Panc1 (cell line): Measurements from ENCODE around the gene SMC3.
"Not testable (repeated sequence)": the region's sequence is repeated elsewhere in the genome, so short reads cannot be mapped to it uniquely, and the experiment has no call there.

Source experiments
- POLR2AphosphoS5 ChIP-seq: IDR thresholded peaks from 2 replicates; pipeline ENCODE4 v1.6.1; 2012; ENCODE audit warnings: mild to moderate bottlenecking, low read depth, low read length, moderate library complexity
- TF ChIP-seq, protein P1 (sequence below): fragments of 450-650 bp; IDR thresholded peaks from 2 replicates; pipeline ENCODE4 v1.5.1; 2017; ENCODE audit warnings: mild to moderate bottlenecking

DNA sequence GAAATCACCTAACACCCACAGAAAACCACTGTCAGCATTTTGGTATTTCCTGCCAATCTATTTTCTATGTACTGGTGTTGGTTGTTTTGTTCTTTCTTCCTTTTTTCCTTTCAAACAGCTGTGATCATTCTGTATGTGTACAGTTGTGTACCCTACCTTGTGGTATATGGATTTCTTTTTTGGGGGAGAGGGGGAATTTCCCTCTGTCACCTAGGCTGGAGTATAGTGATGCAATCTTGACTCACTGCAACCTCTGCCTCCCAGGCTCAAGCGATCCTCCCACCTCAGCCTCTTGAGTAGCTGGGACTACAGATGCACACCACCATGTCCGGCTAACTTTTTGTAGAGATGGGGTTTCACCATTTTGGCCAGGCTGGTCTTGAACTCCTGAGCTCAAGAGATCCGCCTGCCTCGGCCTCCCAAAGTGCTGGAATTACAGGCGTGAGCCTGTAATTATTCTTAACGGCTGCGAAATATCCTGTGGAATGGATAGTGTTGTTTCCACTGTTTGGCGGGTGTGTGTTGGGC, 38.4 kb upstream of the SMC3 start:
- TF ChIP-seq, protein P1, sequence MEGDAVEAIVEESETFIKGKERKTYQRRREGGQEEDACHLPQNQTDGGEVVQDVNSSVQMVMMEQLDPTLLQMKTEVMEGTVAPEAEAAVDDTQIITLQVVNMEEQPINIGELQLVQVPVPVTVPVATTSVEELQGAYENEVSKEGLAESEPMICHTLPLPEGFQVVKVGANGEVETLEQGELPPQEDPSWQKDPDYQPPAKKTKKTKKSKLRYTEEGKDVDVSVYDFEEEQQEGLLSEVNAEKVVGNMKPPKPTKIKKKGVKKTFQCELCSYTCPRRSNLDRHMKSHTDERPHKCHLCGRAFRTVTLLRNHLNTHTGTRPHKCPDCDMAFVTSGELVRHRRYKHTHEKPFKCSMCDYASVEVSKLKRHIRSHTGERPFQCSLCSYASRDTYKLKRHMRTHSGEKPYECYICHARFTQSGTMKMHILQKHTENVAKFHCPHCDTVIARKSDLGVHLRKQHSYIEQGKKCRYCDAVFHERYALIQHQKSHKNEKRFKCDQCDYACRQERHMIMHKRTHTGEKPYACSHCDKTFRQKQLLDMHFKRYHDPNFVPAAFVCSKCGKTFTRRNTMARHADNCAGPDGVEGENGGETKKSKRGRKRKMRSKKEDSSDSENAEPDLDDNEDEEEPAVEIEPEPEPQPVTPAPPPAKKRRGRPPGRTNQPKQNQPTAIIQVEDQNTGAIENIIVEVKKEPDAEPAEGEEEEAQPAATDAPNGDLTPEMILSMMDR, result not testable (repeated sequence)
- TF ChIP-seq POLR2AphosphoS5, result not testable (repeated sequence)
